CD14-positive monocyte (primary cell): ENCODE data around the gene CCDC92B. TPM values are rescaled to one million over a fixed set of nuclear protein-coding genes. Genes with fewer than 3 reads are reported as not detected.
A peak's percentile ranks its signal among the peaks of the same experiment; 100 is the strongest.

ENCODE experiments used
- DNase-seq, 3 donors: peaks; one replicate each; pipeline ENCODE4 v3.0.0-alpha.2; 2011 to 2022
- H2AFZ ChIP-seq: 2 replicates; pipeline ENCODE4 v1.6.0; 2012; ENCODE audit warnings: mild to moderate bottlenecking, low read depth, low read length, inconsistent platforms; ENCODE audit not compliant: insufficient read depth, poor library complexity, severe bottlenecking
- H3K27ac ChIP-seq, 2 donors: 1 replicate in 1 of 2; 2 replicates in 1 of 2; pipeline ENCODE4 v1.5.1; 2012 to 2013; ENCODE audit warnings: low read length in 2 of 2, control low read depth in 1 of 2, inconsistent platforms in 1 of 2, low read depth in 1 of 2, mild to moderate bottlenecking in 1 of 2
- H3K27me3 ChIP-seq, 2 donors: one replicate each; pipeline versions ENCODE4 v1.6.0 to v1.6.1; 2011 to 2013; ENCODE audit warnings: low read length in 2 of 2; ENCODE audit not compliant: control insufficient read depth in 2 of 2, insufficient read depth in 2 of 2
- H3K36me3 ChIP-seq, 2 donors: replicated peaks in 1 of 2; 1 replicate in 1 of 2; 2 replicates in 1 of 2; pipeline versions ENCODE4 v1.5.1 to v1.6.1; 2012 to 2013; ENCODE audit warnings: low read length in 2 of 2, control low read depth in 1 of 2, inconsistent platforms in 1 of 2, mild to moderate bottlenecking in 1 of 2; ENCODE audit not compliant: insufficient read depth in 2 of 2, control insufficient read depth in 1 of 2
- H3K4me1 ChIP-seq, 2 donors: 1 replicate in 1 of 2; 2 replicates in 1 of 2; pipeline versions ENCODE4 v1.5.1 to v1.6.1; 2012 to 2013; ENCODE audit warnings: low read length in 2 of 2, control low read depth in 1 of 2, inconsistent platforms in 1 of 2, mild to moderate bottlenecking in 1 of 2, moderate library complexity in 1 of 2; ENCODE audit not compliant: insufficient read depth in 2 of 2, control insufficient read depth in 1 of 2
- H3K4me2 ChIP-seq: replicated peaks from 2 replicates; pipeline ENCODE3; 2012; ENCODE audit warnings: low read length, moderate library complexity, mild to moderate bottlenecking; ENCODE audit not compliant: poor library complexity, severe bottlenecking; ENCODE audit errors: extremely low read depth
- H3K4me3 ChIP-seq, 3 experiments: fragments of 200-600 bp in 1 of 3; sonication (generic) in 1 of 3; replicated peaks in 1 of 3; 1 replicate in 2 of 3; 2 replicates in 1 of 3; pipeline ENCODE4 v1.5.1; 2011 to 2013; ENCODE audit warnings: low read length in 3 of 3, mild to moderate bottlenecking in 3 of 3, control low read depth in 2 of 3, low read depth in 2 of 3, inconsistent platforms in 1 of 3, moderate library complexity in 1 of 3
- H3K79me2 ChIP-seq: 2 replicates; pipeline ENCODE4 v1.6.0; 2012; ENCODE audit warnings: mild to moderate bottlenecking, control low read depth, inconsistent platforms, low read length, moderate library complexity; ENCODE audit not compliant: insufficient read depth
- H3K9ac ChIP-seq: 2 replicates; pipeline ENCODE4 v1.6.0; 2017; ENCODE audit warnings: low read length, mild to moderate bottlenecking; ENCODE audit not compliant: insufficient read depth, poor library complexity, severe bottlenecking
- H3K9me3 ChIP-seq, 2 donors: replicated peaks in 1 of 2; 1 replicate in 1 of 2; 2 replicates in 1 of 2; pipeline versions ENCODE4 v1.5.1 to v1.6.1; 2012 to 2013; ENCODE audit warnings: low read length in 2 of 2, control low read depth in 1 of 2; ENCODE audit not compliant: control insufficient read depth in 1 of 2, insufficient read depth in 1 of 2
- H4K20me1 ChIP-seq: 2 replicates; pipeline ENCODE4 v1.6.0; 2012; ENCODE audit warnings: mild to moderate bottlenecking, low read length, control low read depth, moderate library complexity; ENCODE audit not compliant: insufficient read depth
- H3K27ac Mint-ChIP-seq, 7 donors: one replicate each; pipeline ENCODE4 v1.8.0; 2020; ENCODE audit warnings: mild to moderate bottlenecking in 7 of 7, mixed read lengths in 7 of 7, moderate library complexity in 6 of 7, inconsistent platforms in 2 of 7
- H3K27me3 Mint-ChIP-seq, 3 donors: one replicate each; pipeline ENCODE4 v1.8.0; 2021 to 2022; ENCODE audit warnings: low read depth in 3 of 3, mild to moderate bottlenecking in 3 of 3, mixed read lengths in 3 of 3, moderate library complexity in 3 of 3, inconsistent platforms in 1 of 3
- H3K36me3 Mint-ChIP-seq, 2 donors: one replicate each; pipeline ENCODE4 v1.8.0; 2020; ENCODE audit warnings: mixed read lengths in 2 of 2, inconsistent platforms in 1 of 2, mild to moderate bottlenecking in 1 of 2
- H3K4me1 Mint-ChIP-seq: one replicate; pipeline ENCODE4 v1.8.0; 2020; ENCODE audit warnings: mild to moderate bottlenecking, mixed read lengths
- H3K4me3 Mint-ChIP-seq, 2 donors: one replicate each; pipeline ENCODE4 v1.8.0; 2020; ENCODE audit warnings: mild to moderate bottlenecking in 2 of 2, mixed read lengths in 2 of 2, moderate library complexity in 1 of 2
- H3K9me3 Mint-ChIP-seq, 7 donors: one replicate each; pipeline ENCODE4 v1.8.0; 2020 to 2022; ENCODE audit warnings: mixed read lengths in 7 of 7, mild to moderate bottlenecking in 6 of 7, moderate library complexity in 6 of 7, inconsistent platforms in 2 of 7
- CTCF ChIP-seq: fragments of 200-600 bp; IDR thresholded peaks from one replicate; pipeline ENCODE4 v1.8.0; 2022; ENCODE audit warnings: antibody characterized with exemption, mild to moderate bottlenecking
- WGBS: methylation state at CpG from one replicate; pipeline ENCODE4 v1.1.5; 2013; ENCODE audit warnings: missing lambda C conversion rate; ENCODE audit not compliant: insufficient coverage; 5-methylcytosine and 5-hydroxymethylcytosine counted together
- intact Hi-C, 2 donors: fragments of 100-400 bp; cut with micrococcal nuclease; formaldehyde crosslinking; loops; one replicate each; pipeline versions ENCODE4 v1.15.0 to v1.15.1; 2023
- polyA plus RNA-seq, 3 donors: library from polyadenylated mRNA; depleted of rRNA in 1 of 3; unstranded in 2 of 3; stranded (reverse) in 1 of 3; fragments of 300-500 nt in 2 of 3; fragments of >200 nt in 1 of 3; fragmentation: Illumina TruSeq in 2 of 3; gene quantifications; 1 replicate in 2 of 3; 2 replicates in 1 of 3; pipeline ENCODE4 v1.2.3, GENCODE V29; 2012 to 2021

CCDC92B gene
- polyA plus RNA-seq, 3 donors = not detected

GRCh38 chr17:2780931-2781454 lies 31.5 kb upstream of the CCDC92B start:
- no peaks in the 10 kb centered on the region for H3K79me2 ChIP-seq
- 99% methylated on average over 9 of the region's 9 CpGs for WGBS
- H3K27me3 Mint-ChIP-seq = peaks cover 29 to 41% (median 36%) of the 10 kb centered on the region in 3 donors
- no peak overlapping the region for H3K27ac Mint-ChIP-seq
- intact Hi-C loops = loop anchor here in 1 of 2 donors (10.0 kb wide), 1 partner anchor 144 kb away; no protein-coding TSS in a partner anchor
- H3K9me3 ChIP-seq = peaks cover 0 to 4% of the 10 kb centered on the region in 2 donors
- no peak overlapping the region for H3K4me3 ChIP-seq
- H3K36me3 Mint-ChIP-seq = peaks cover 3 to 6% of the 10 kb centered on the region in 2 donors
- no peaks in the 10 kb centered on the region for H4K20me1 ChIP-seq
- no peak for DNase-seq
- H3K27me3 ChIP-seq = peaks cover 12 to 23% of the 10 kb centered on the region in 2 donors
- no peak overlapping the region for H2AFZ ChIP-seq
- no peak overlapping the region for H3K4me2 ChIP-seq
- H3K4me1 ChIP-seq = peaks cover 1 to 3% of the 10 kb centered on the region in 2 donors
- no peak overlapping the region for H3K9ac ChIP-seq
- H3K27ac ChIP-seq = no peak overlapping the region
- no peaks in the 10 kb centered on the region for H3K36me3 ChIP-seq
- H3K4me3 Mint-ChIP-seq = no peak overlapping the region
- TF ChIP-seq CTCF = no peak
- peaks cover 12% of the 10 kb centered on the region for H3K4me1 Mint-ChIP-seq
- H3K9me3 Mint-ChIP-seq = peaks cover 0 to 12% (median 2%) of the 10 kb centered on the region in 7 donors

DNA sequence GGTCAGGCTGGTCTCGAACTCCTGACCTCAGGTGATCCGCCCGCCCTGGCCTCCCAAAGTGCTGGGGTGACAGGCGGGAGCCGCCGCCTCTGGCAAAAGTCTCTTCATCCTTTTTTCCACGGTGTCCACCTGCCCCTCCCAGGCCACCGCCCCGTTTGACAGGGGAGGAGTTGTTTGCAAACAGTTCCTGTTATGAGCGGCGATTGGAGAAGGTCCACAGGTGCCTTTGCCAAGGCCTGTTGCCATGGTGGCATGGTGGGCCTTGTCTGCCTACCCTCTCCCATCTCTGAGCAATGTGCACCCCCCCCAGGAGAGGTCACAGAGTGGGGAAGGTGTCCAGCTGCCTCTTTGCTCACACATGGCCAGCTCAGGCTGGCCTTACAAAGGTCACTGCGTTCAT lies 30.8 kb upstream of the CCDC92B start:
- H2AFZ ChIP-seq = no peak overlapping the region
- Mint-ChIP-seq H3K4me1 (peaks cover 12% of the 10 kb centered on the region), H3K4me3 (no peak overlapping the region), H3K27ac (peak overlapping the region in 1 of 7 donors; percentile 56), H3K36me3 (peaks cover 3 to 6% of the 10 kb centered on the region in 2 donors), H3K9me3 (peaks cover 0 to 14% (median 6%) of the 10 kb centered on the region in 7 donors), H3K27me3 (peaks cover 37 to 48% (median 43%) of the 10 kb centered on the region in 3 donors)
- 98% methylated on average over 7 of the region's 12 CpGs for WGBS
- no peak for DNase-seq
- H3K27ac ChIP-seq = no peak overlapping the region
- no peak overlapping the region for H3K9ac ChIP-seq
- H3K79me2 ChIP-seq = no peaks in the 10 kb centered on the region
- intact Hi-C loops = loop anchor here in 1 of 2 donors (10.0 kb wide), 1 partner anchor 145 kb away; no protein-coding TSS in a partner anchor
- H3K4me2 ChIP-seq = no peak overlapping the region
- H3K4me1 ChIP-seq = peaks cover 0 to 3% of the 10 kb centered on the region in 2 donors
- H3K9me3 ChIP-seq = peaks cover 0 to 4% of the 10 kb centered on the region in 2 donors
- H3K4me3 ChIP-seq = no peak overlapping the region
- TF ChIP-seq CTCF = no peak
- no peaks in the 10 kb centered on the region for H4K20me1 ChIP-seq
- H3K27me3 ChIP-seq = peaks cover 17 to 31% of the 10 kb centered on the region in 2 donors
- no peaks in the 10 kb centered on the region for H3K36me3 ChIP-seq
